GM23248 (cell line): ENCODE results near the gene PLD5.

Experiments used
- EZH2 ChIP-seq: fragments of 200-600 bp; sonication (generic); IDR thresholded peaks from 2 replicates; pipeline ENCODE4 v1.6.1; 2018; ENCODE audit warnings: antibody characterized with exemption, mild to moderate bottlenecking; ENCODE audit not compliant: insufficient read depth, poor library complexity, severe bottlenecking
- EZH2phosphoT487 ChIP-seq: fragments of 200-600 bp; sonication (generic); IDR thresholded peaks from 2 replicates; pipeline ENCODE4 v1.6.1; 2018; ENCODE audit warnings: antibody characterized with exemption, moderate library complexity, mild to moderate bottlenecking, low read depth; ENCODE audit not compliant: insufficient read depth

DNA sequence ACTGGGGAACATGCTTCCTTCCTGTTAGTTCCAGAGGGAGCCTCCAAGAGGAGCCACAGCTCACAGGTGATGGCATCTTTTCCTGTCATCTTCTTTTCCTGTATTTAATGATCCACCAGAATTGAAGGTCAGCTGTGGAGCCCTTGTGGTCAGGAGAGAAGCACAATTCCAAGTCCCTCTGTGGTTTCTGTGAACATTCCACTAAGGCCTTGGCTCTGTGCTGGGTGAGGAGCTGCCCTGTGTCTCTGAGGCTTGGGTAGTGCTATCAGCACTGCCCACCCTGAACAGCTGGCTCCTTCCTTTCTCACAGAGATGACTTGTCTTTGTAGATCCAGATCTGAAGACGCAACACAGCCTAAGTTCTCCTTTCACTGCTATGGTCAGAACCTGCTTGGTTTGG is 383.7 kb downstream of the PLD5 start:
- no peak for TF ChIP-seq EZH2
- no peak for TF ChIP-seq EZH2phosphoT487
